HG03064 (cell line): ENCODE measurements around the gene STRA8.
A peak's percentile ranks its signal among the peaks of the same experiment; 100 is the strongest.

Source experiments
- ATAC-seq: cut with Tn5 transposase; IDR thresholded peaks from one replicate; pipeline ENCODE4 v1.9.1; 2021; ENCODE audit warnings: low read depth; ENCODE audit not compliant: unreplicated experiment

STRA8 gene

GRCh38 chr7:135262623-135263320, 29.1 kb downstream of the STRA8 start:
- ATAC-seq = peak; percentile 63

DNA sequence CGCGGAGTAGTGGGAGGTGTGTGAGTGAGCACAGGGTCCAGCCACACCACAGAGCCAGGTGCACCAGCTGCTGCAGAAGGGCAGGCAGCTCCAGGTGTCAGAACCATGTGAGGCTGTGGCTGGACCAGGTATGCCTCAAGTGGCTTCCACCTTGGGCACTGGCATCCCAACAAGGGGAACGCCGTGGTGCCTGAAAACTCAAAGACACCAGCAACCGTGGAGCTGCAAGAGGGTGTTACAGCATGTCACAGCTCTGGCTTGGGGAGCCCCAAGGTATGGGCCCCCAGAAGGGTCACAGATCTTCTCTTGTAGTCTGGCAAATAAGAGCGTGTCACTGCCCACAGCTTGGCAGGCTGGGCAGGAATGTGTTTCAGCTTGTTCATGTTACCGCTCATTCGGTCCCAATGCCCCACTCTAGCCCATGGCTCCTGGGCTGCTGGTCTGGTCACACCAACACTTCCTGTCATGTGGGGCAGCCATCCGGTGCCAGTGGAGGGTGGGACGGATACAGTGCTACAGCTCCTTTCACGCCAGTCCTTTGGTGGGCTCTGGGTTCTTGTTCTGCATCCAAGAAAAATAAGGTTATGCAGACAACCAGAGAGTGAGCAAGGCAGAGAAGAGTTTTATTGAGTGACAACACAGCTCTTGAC, 29.8 kb downstream of the STRA8 start:
- ATAC-seq = peak; percentile 4

DNA sequence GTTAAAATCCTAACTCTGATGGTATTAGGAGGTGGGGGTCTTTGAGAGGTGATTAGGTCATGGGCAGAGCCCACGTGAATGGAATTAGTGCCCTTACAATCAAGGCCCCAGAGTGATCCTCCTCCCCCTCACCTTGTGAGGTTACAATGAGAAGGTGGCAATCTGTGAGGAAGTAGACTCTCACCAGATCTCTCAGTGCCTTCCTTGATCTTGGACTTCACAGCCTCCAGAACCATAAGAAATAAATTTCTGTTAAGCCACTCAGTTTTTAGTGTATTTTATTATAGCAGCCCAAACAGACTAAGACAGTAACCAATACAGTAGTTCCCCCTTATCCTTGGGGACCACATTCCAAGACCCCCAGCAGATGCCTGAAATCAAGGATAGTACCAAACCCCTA, 32.0 kb downstream of the STRA8 start:
- ATAC-seq = no peak

DNA sequence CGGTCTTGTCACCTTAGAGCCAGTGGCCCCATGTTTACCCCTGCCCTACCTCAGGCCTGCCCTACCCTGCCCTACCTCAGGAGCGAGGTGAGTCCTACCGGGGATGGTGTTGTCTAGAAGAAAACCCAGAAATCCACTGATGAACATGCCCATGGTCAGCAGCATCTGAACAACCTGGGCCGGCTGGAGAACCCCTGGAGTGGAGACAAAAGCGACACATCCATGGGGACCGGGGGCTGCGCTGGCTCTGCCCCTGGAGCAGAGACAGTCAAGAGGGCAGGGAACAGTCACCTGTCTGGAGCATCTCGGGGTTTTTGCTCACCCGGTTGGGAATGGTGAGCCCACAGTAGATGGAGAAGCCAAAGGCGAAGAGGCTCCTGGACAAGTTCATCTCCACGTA, 36.3 kb downstream of the STRA8 start:
- ATAC-seq = no peak

DNA sequence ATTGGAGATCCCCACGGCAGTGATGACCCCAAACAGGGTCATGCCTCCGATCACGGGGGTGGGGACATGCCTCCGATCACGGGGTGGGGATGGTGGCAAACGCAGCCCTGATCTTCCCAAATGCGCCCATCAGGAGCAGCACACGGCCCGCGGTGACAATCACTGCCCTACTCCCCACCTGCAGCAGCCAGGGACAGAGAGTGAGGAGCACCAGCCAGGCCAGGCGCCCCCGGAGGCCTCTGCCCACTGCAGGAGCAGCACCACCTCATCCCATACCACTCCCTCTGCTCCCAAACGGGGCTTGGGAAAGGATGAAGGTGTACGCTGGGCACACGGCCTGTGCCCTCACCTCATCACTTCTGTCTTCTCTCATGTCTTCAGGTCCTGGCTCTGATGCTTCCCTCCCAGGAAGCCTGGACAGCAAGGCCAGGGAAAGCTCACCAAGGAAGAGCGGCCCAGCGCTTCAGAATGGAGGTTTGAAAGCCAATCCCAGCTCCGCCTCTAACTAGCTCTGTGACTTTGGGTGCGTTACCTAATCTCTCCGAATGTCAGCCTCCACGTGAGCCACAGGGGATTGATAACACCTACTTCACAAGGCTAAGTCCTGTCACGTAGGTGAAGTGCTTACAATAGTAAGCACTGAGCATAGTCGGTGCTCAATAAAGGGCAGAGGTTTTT, 37.1 kb downstream of the STRA8 start:
- ATAC-seq = no peak

DNA sequence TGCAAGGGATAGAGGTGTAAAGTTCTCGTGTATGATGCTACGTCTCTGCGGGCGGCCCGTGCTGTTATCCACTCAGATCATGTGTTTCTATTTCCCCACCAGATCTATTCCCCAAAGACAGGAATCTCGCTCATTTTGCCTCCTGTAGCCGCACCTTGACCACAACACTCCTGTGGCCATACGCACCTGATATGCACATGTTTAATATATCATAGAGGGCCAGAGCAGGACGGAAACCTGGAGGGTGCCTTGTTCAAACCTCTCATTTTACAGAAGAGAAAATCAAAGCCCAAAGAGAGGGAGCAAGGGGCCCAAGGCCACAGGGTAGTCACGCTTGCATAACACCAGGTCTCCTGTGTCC, 37.6 kb downstream of the STRA8 start:
- no peak for ATAC-seq

DNA sequence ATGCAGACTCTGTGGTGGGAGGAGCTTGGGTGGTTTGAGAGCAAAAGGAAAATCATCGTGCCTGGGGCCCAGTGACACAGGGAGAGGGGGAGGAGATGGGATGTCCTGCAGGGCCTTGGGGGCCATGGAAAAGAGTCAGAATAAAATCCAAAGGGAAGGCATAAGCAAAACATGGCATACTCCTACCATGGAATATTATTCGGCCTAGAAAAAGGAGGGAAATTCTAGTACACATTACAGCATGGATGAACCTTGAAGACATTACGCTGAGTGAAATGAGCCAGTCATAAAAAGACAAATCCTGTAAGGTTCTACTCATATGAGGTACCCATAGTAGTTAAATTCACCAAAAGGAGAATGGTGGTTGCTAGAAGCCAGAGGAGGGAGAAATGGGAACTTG, 38.7 kb downstream of the STRA8 start:
- no peak for ATAC-seq

- ATAC-seq = no peak
These were observed 39.9 kb downstream of the STRA8 start for GRCh38 chr7:135273581-135273980.

- no peak for ATAC-seq
These were observed 41.0 kb downstream of the STRA8 start for GRCh38 chr7:135274495-135275268.

- ATAC-seq = no peak
These were observed 42.4 kb downstream of the STRA8 start for GRCh38 chr7:135275971-135276580.

- ATAC-seq = no peak
These were observed 43.5 kb downstream of the STRA8 start for GRCh38 chr7:135277161-135277560.

- peak; percentile 92 for ATAC-seq
These were observed 47.8 kb downstream of the STRA8 start for GRCh38 chr7:135281363-135281949.

- ATAC-seq = no peak
These were observed 49.1 kb downstream of the STRA8 start for GRCh38 chr7:135282561-135283254.

- no peak for ATAC-seq
These were observed 50.5 kb downstream of the STRA8 start for GRCh38 chr7:135283959-135284638.

GRCh38 chr7:135285547-135286233, 52.1 kb downstream of the STRA8 start:
- no peak for ATAC-seq

- ATAC-seq = no peak
These were observed 53.2 kb downstream of the STRA8 start for GRCh38 chr7:135286876-135287275.

DNA sequence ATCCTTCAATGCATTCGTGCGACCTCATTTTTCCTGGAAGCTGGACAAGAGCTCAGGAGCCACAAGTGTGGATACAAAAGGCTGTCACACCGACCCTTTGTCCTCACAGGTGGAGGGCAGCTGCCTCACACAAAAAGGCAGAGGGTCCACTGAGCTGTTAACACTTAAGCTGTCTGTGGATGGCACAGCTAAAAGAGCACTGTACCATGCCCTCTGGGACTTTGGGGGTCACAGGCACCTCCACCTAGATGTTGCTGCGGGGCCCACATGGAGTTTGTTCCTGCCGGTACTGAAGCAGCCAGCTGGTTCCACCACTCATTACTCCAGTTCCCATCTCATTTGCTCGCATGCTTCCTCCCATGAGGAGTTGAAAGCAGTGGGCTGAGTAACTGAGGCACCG, 57.0 kb downstream of the STRA8 start:
- ATAC-seq = no peak

DNA sequence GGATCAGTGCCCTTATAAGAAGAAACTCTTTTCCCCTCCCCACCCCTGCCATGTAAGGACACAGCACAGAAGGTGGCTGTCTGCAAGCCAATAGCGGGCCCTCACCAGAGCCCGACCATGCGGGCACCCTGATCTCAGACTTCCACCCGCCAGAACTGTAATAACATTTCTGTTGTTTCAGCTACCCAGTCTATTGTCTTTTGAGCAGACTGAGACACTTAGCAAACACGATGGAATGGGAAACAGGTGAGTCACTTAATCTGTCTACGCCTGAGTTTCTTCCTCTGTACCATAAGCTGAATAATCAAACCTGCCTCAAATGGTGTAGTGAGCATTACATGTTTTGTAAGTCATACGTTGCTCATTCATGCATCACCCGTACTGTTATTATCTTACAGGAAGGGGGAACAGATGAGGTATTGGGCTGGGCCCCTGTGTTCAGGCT, 58.2 kb downstream of the STRA8 start:
- no peak for ATAC-seq

DNA sequence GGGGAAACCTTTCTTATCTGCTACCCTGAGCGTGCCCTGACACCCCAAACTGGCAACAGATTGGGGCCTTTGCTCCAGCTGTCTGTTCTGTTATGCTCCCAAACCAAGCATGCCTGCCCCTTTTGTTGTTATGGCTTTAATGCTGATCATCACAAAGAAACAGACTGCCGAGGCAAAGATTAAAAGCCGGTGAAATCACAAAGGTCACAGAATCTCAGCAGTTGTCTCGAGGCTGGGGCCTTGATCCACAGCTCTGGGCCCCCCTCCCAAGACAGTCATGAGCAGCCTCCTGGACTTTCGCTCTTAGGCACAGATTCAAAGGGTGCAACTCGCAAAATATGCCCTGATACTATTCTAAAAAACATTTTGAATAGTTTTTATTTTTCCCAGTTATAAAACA, 65.6 kb downstream of the STRA8 start:
- no peak for ATAC-seq
